Measurements from ENCODE around the gene SGF29.

Gene SGF29

GRCh38 chr16:28590384-28591340, 36.9 kb downstream of the SGF29 start:
- TF ChIP-seq CEBPB (IDR thresholded peaks at IDR 0.05) (no peak), EP300 (IDR thresholded peaks at IDR 0.05; ENCODE audit: borderline replicate concordance) (no peak), RAD21 (IDR thresholded peaks at IDR 0.05; ENCODE audit: low read depth) (no peak), FOXM1 (IDR thresholded peaks at IDR 0.05; ENCODE audit: borderline replicate concordance, low read depth) (no peak), CREB1 (IDR thresholded peaks at IDR 0.05; ENCODE audit: low read depth) (no peak), TEAD4 (IDR thresholded peaks at IDR 0.05) (no peak), TCF12 (IDR thresholded peaks at IDR 0.05; ENCODE audit: low read depth) (no peak), ZBTB7A (IDR thresholded peaks at IDR 0.05; ENCODE audit: low read depth) (no peak), USF1 (IDR thresholded peaks at IDR 0.05) (no peak), YY1 (IDR thresholded peaks at IDR 0.05; ENCODE audit: low read depth) (no peak), TAF1 (IDR thresholded peaks at IDR 0.05; ENCODE audit: low read depth) (no peak), EGR1 (IDR thresholded peaks at IDR 0.05) (no peak), NFIC (IDR thresholded peaks at IDR 0.05) (no peak), REST (IDR thresholded peaks at IDR 0.05; ENCODE audit: low read depth) (no peak)
- TF ChIP-seq, protein P1, sequence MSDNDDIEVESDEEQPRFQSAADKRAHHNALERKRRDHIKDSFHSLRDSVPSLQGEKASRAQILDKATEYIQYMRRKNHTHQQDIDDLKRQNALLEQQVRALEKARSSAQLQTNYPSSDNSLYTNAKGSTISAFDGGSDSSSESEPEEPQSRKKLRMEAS (IDR thresholded peaks at IDR 0.05) = no peak

GRCh38 chr16:28591355-28591754, 37.6 kb downstream of the SGF29 start:
- no peak for TF ChIP-seq CEBPB (IDR thresholded peaks at IDR 0.05)
- TF ChIP-seq REST (IDR thresholded peaks at IDR 0.05; ENCODE audit: low read depth) = no peak
- no peak for TF ChIP-seq ZBTB7A (IDR thresholded peaks at IDR 0.05; ENCODE audit: low read depth)
- no peak for TF ChIP-seq TCF12 (IDR thresholded peaks at IDR 0.05; ENCODE audit: low read depth)
- TF ChIP-seq, protein P1 (IDR thresholded peaks at IDR 0.05) = no peak
- no peak for TF ChIP-seq NFIC (IDR thresholded peaks at IDR 0.05)
- TF ChIP-seq EGR1 (IDR thresholded peaks at IDR 0.05) = no peak
- no peak for TF ChIP-seq FOXM1 (IDR thresholded peaks at IDR 0.05; ENCODE audit: borderline replicate concordance, low read depth)
- TF ChIP-seq TAF1 (IDR thresholded peaks at IDR 0.05; ENCODE audit: low read depth) = no peak
- TF ChIP-seq TEAD4 (IDR thresholded peaks at IDR 0.05) = no peak
- TF ChIP-seq EP300 (IDR thresholded peaks at IDR 0.05; ENCODE audit: borderline replicate concordance) = no peak
- TF ChIP-seq CREB1 (IDR thresholded peaks at IDR 0.05; ENCODE audit: low read depth) = no peak
- TF ChIP-seq YY1 (IDR thresholded peaks at IDR 0.05; ENCODE audit: low read depth) = no peak

GRCh38 chr16:28592511-28592910, 38.8 kb downstream of the SGF29 start:
- no peak for TF ChIP-seq EP300 (IDR thresholded peaks at IDR 0.05; ENCODE audit: borderline replicate concordance)
- no peak for TF ChIP-seq ZBTB7A (IDR thresholded peaks at IDR 0.05; ENCODE audit: low read depth)
- TF ChIP-seq, protein P1 (IDR thresholded peaks at IDR 0.05) = no peak
- no peak for TF ChIP-seq TEAD4 (IDR thresholded peaks at IDR 0.05)
- no peak for TF ChIP-seq YY1 (IDR thresholded peaks at IDR 0.05; ENCODE audit: low read depth)
- no peak for TF ChIP-seq EGR1 (IDR thresholded peaks at IDR 0.05)
- no peak for TF ChIP-seq RAD21 (IDR thresholded peaks at IDR 0.05; ENCODE audit: low read depth)
- TF ChIP-seq USF1 (IDR thresholded peaks at IDR 0.05) = no peak
- no peak for TF ChIP-seq TAF1 (IDR thresholded peaks at IDR 0.05; ENCODE audit: low read depth)
- TF ChIP-seq NFIC (IDR thresholded peaks at IDR 0.05) = no peak
- TF ChIP-seq FOXM1 (IDR thresholded peaks at IDR 0.05; ENCODE audit: borderline replicate concordance, low read depth) = no peak
- no peak for TF ChIP-seq CEBPB (IDR thresholded peaks at IDR 0.05)
- TF ChIP-seq REST (IDR thresholded peaks at IDR 0.05; ENCODE audit: low read depth) = no peak
